Measurements from ENCODE around the gene SMYD3. TPM values are rescaled to one million over a fixed set of nuclear protein-coding genes. Genes with fewer than 3 reads are reported as not detected.

SMYD3 gene
- total and polyA plus RNA-seq, 10 of the 15 experiments (the other 5 are each of a cell fraction or from before 2014, with no cell fraction given): 18.3 to 54.0 (median 24.8) TPM

GRCh38 chr1:246275036-246275435, 232.0 kb downstream of the SMYD3 start:
- no peaks in the 10 kb centered on the region for H3K9me3 ChIP-seq (replicated peaks; ENCODE audit: control insufficient read depth, insufficient read depth, low read length)
- CTCF ChIA-PET: no interaction called here
- intact Hi-C loops (cut with micrococcal nuclease; ENCODE audit: unreplicated experiment): no loop called here
- SMC1A ChIA-PET (ENCODE audit: uncharacterized antibody, unreplicated experiment): interaction anchor here (1.0 kb wide), 1 partner anchor 13 kb away, joined by 3 read pairs; no protein-coding TSS in a partner anchor
- H3K4me1 ChIP-seq (ENCODE audit: control insufficient read depth, insufficient read depth, low read length): no peaks in the 10 kb centered on the region
- no peak overlapping the region for H3K4me3 ChIP-seq
- no peaks in the 10 kb centered on the region for H3K36me3 ChIP-seq (ENCODE audit: control insufficient read depth in 2 of 2, insufficient read depth in 2 of 2, low read length in 1 of 2)
- H3K4me2 ChIP-seq (ENCODE audit: control insufficient read depth, insufficient read depth): no peak overlapping the region
- no peaks in the 10 kb centered on the region for H3K27me3 ChIP-seq (replicated peaks in 1 of 2; ENCODE audit: control insufficient read depth in 2 of 2, insufficient read depth in 2 of 2, low read length in 1 of 2)
- DNase-seq (ENCODE audit: low read depth, low spot score) (no peak), ATAC-seq (no peak), FAIRE-seq (no peak)
- RAD21 ChIA-PET (ENCODE audit: unreplicated experiment): no interaction called here
- no peak for TF ChIP-seq RFX5 (IDR thresholded peaks at IDR 0.05; ENCODE audit: low read depth, low read length)
- no TSS peak for BruUV-seq (replicated peaks)
- in situ Hi-C loops (cut with MboI): no loop called here
- H3K79me2 ChIP-seq (ENCODE audit: control insufficient read depth, insufficient read depth, low read length): no peaks in the 10 kb centered on the region
- H3K9ac ChIP-seq (ENCODE audit: control insufficient read depth, insufficient read depth, low read length): no peak overlapping the region
- H3K27ac ChIP-seq (ENCODE audit: control insufficient read depth, insufficient read depth): no peak overlapping the region
- POLR2A ChIA-PET: no interaction called here
- 99% methylated on average over 3 of the region's 3 CpGs for WGBS (ENCODE audit: insufficient coverage, insufficient replicate concordance, low lambda C conversion rate, missing lambda C conversion rate)
- no peaks in the 10 kb centered on the region for H4K20me1 ChIP-seq (ENCODE audit: control insufficient read depth, insufficient read depth)
- no peak overlapping the region for H2AFZ ChIP-seq (ENCODE audit: control insufficient read depth, low read depth, low read length)

GRCh38 chr1:246274186-246274585, 232.9 kb downstream of the SMYD3 start:
- H3K27me3 ChIP-seq (replicated peaks in 1 of 2; ENCODE audit: control insufficient read depth in 2 of 2, insufficient read depth in 2 of 2, low read length in 1 of 2): no peaks in the 10 kb centered on the region
- H3K4me2 ChIP-seq (ENCODE audit: control insufficient read depth, insufficient read depth): no peak overlapping the region
- H2AFZ ChIP-seq (ENCODE audit: control insufficient read depth, low read depth, low read length): no peak overlapping the region
- no peaks in the 10 kb centered on the region for H3K9me3 ChIP-seq (replicated peaks; ENCODE audit: control insufficient read depth, insufficient read depth, low read length)
- ChIA-PET RAD21 (ENCODE audit: unreplicated experiment) (no interaction called here), SMC1A (ENCODE audit: uncharacterized antibody, unreplicated experiment) (interaction anchor here (1.0 to 1.2 kb wide), 2 partner anchors 14 to 263 kb away, joined by 3 to 4 read pairs; no protein-coding TSS in a partner anchor), CTCF (interaction anchor here (0.7 to 1.1 kb wide), 2 partner anchors 14 to 224 kb away, joined by 3 read pairs; no protein-coding TSS in a partner anchor), POLR2A (no interaction called here)
- no TSS peak for BruUV-seq (replicated peaks)
- no peaks in the 10 kb centered on the region for H3K79me2 ChIP-seq (ENCODE audit: control insufficient read depth, insufficient read depth, low read length)
- H3K36me3 ChIP-seq (ENCODE audit: control insufficient read depth in 2 of 2, insufficient read depth in 2 of 2, low read length in 1 of 2): no peaks in the 10 kb centered on the region
- DNase-seq (ENCODE audit: low read depth, low spot score) (no peak), FAIRE-seq (no peak), ATAC-seq (no peak)
- no peak overlapping the region for H3K4me3 ChIP-seq
- no peak overlapping the region for H3K9ac ChIP-seq (ENCODE audit: control insufficient read depth, insufficient read depth, low read length)
- 72% methylated on average over 2 of the region's 2 CpGs for WGBS (ENCODE audit: insufficient coverage, insufficient replicate concordance, low lambda C conversion rate, missing lambda C conversion rate)
- intact Hi-C loops (cut with micrococcal nuclease; ENCODE audit: unreplicated experiment): no loop called here
- H4K20me1 ChIP-seq (ENCODE audit: control insufficient read depth, insufficient read depth): no peaks in the 10 kb centered on the region
- in situ Hi-C loops (cut with MboI): no loop called here
- H3K4me1 ChIP-seq (ENCODE audit: control insufficient read depth, insufficient read depth, low read length): no peaks in the 10 kb centered on the region
- H3K27ac ChIP-seq (ENCODE audit: control insufficient read depth, insufficient read depth): no peak overlapping the region
- TF ChIP-seq LARP7 (IDR thresholded peaks at IDR 0.05) (no peak), BCL3 (IDR thresholded peaks at IDR 0.05; ENCODE audit: borderline replicate concordance, insufficient read depth, low read depth, low read length, poor library complexity, severe bottlenecking) (no peak), ZZZ3 (IDR thresholded peaks at IDR 0.05; ENCODE audit: control insufficient read depth, insufficient read length, low read depth) (no peak), EED (IDR thresholded peaks at IDR 0.05; ENCODE audit: low read depth) (no peak), GABPA (IDR thresholded peaks at IDR 0.05; ENCODE audit: low read depth) (no peak), NKRF (conservative IDR thresholded peaks at IDR 0.05) (no peak), CEBPB (IDR thresholded peaks at IDR 0.05; ENCODE audit: borderline replicate concordance in 1 of 2, low read depth in 2 of 2, low read length in 2 of 2) (no peak), ZBED1 (IDR thresholded peaks at IDR 0.05; ENCODE audit: borderline replicate concordance) (no peak), PBX3 (IDR thresholded peaks at IDR 0.05; ENCODE audit: insufficient replicate concordance, low read depth, low read length) (no peak), EZH2 (IDR thresholded peaks at IDR 0.05; ENCODE audit: borderline replicate concordance, control insufficient read depth, low read depth, low read length) (no peak), ELK1 (IDR thresholded peaks at IDR 0.05; ENCODE audit: low read depth, low read length) (no peak)
